ENCODE data around the gene SSBP4.

The SSBP4 gene

DNA sequence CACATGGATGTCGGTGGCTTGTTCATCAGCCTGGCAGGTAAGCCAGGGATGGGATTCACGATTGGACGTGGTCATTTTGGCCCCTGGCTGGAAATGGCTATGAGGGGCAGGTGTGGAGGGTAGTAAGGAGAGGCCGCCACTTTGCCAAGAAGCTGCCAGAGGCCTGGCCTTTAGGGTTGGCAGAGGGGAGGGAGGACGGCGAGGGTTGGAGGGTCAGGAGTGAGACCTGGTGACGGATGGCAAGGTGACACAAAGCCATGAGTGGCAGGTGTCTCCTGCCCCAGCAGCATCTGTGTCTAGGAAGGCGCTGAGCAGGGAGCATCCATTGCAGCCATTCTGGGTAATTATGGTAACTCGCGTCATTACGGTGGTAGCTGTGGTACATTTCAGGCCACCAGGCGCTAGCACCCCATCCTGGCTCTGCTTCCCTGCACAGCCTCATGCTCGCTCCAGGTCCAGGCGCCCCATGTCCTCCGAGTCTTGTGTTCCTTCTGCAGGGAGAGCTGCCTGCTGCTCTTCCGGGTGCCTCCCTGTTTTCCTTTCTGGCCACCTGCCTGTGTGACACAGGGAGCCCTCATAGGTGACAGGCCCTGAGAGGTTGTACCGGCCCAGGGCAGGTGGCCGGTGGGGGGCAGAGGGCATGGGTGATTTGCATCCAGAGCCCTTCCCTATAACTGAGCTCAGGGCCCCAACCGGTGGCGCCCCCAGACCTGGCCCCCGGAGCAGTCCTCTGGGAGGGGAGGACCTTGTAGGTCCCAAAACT, 4.2 kb downstream of the SSBP4 start:
- peak overlapping the region; percentile 10 for H3K4me3 ChIP-seq (ENCODE audit: low read depth, low read length)
- TF ChIP-seq, protein P1, sequence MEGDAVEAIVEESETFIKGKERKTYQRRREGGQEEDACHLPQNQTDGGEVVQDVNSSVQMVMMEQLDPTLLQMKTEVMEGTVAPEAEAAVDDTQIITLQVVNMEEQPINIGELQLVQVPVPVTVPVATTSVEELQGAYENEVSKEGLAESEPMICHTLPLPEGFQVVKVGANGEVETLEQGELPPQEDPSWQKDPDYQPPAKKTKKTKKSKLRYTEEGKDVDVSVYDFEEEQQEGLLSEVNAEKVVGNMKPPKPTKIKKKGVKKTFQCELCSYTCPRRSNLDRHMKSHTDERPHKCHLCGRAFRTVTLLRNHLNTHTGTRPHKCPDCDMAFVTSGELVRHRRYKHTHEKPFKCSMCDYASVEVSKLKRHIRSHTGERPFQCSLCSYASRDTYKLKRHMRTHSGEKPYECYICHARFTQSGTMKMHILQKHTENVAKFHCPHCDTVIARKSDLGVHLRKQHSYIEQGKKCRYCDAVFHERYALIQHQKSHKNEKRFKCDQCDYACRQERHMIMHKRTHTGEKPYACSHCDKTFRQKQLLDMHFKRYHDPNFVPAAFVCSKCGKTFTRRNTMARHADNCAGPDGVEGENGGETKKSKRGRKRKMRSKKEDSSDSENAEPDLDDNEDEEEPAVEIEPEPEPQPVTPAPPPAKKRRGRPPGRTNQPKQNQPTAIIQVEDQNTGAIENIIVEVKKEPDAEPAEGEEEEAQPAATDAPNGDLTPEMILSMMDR (IDR thresholded peaks at IDR 0.05; ENCODE audit: borderline replicate concordance, insufficient read depth, low read depth, low read length): no peak

DNA sequence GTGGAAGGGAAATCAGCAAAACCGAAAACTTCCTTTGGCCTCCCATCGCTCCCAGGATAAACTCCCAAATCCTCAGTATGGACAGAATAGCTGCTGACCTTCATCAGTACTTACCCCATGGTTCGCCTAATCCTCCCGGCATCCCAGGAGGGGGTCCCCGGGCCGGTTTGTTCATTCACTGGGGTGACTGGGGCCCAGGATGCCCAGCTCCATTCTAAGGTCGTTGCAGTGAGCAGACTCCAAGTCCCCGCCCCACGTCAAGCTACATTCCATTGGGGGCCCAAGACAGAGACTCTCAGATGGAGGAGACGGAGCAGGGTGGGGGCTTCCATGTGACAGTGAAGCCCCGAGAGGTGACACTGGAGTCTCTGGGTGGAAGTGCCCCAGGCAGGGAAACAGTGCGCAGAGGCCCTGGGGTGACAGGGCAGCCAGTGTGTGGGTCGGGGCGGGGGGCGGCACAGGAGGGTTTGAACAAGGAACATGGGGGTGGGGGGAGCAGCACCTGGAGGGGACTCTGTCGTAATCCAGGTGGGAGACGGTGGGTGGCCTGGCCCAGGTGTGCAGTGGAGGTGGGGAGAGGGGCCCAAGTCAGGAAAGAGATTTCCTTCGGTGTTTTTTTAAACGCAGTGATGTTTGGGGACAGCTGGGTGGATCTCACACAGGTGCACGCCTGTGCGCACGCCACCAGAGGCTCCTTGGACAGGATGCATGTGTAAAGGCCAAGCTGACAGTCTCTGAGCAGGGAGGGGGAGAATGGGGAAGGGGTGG, 5.1 kb downstream of the SSBP4 start:
- no peak overlapping the region for H3K4me3 ChIP-seq (ENCODE audit: low read depth, low read length)
- TF ChIP-seq, protein P1 (IDR thresholded peaks at IDR 0.05; ENCODE audit: borderline replicate concordance, insufficient read depth, low read depth, low read length): no peak

DNA sequence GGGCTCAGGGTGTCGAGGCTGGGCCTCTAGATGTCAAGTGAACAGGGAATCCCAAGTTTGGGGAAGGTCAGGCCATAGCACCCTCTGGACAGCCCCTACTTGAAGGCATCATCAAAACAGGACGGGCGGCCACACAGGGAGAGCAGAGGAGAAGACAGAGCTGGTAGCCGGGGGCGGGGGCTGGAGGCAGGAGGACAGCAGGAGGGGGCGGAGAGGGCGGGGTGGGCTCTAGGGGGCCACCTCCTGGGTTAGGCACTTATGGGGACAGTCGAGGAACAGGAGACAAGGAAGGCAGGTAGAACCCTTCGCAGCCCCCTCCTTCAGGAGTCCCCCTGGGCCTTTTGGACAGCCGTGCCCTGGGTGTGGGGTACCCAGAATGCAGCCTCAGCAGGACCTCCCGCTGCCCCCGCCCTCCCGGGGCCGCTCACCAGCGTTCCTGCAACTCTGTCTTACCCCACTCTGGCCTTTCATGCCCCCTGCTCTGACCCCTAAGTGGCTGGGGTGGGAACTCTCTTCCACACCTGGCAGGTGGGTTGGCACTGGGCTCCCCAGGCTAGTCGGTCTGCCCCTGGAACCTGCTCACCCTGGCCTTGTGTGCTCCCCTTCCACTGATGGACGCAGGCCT, 5.8 kb downstream of the SSBP4 start:
- no peak overlapping the region for H3K4me3 ChIP-seq (ENCODE audit: low read depth, low read length)
- TF ChIP-seq, protein P1 (IDR thresholded peaks at IDR 0.05; ENCODE audit: borderline replicate concordance, insufficient read depth, low read depth, low read length): no peak

GRCh38 chr19:18425515-18426415, 6.6 kb downstream of the SSBP4 start:
- H3K4me3 ChIP-seq (ENCODE audit: low read depth, low read length): no peak overlapping the region
- TF ChIP-seq, protein P1 (IDR thresholded peaks at IDR 0.05; ENCODE audit: borderline replicate concordance, insufficient read depth, low read depth, low read length): no peak

DNA sequence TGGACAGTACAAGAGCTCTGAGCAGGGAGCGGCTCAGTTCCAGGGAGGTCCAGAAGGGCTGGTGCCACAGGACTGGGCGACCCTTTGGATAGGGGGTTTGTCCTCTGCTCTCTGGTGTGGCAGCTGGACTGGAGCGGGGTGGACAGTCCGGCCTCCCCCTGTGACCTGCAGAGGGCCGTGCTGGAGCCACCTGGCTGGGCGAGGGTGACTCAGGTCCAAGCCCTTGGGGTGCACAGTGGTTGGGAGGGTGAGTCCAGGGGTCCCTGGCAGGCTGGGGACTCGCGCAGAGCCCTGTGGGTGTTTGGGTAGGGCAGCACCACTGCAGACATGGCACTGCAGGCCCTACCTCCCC, 7.2 kb downstream of the SSBP4 start:
- TF ChIP-seq, protein P1 (IDR thresholded peaks at IDR 0.05; ENCODE audit: borderline replicate concordance, insufficient read depth, low read depth, low read length): no peak
- H3K4me3 ChIP-seq (ENCODE audit: low read depth, low read length): no peak overlapping the region

GRCh38 chr19:18427080-18427742, 8.0 kb downstream of the SSBP4 start:
- no peak overlapping the region for H3K4me3 ChIP-seq (ENCODE audit: low read depth, low read length)
- TF ChIP-seq, protein P1 (IDR thresholded peaks at IDR 0.05; ENCODE audit: borderline replicate concordance, insufficient read depth, low read depth, low read length): no peak
